Transverse colon (tissue), 4 donors: ENCODE data around the gene CRLF2. TPM values are rescaled to one million over a fixed set of nuclear protein-coding genes. Genes with fewer than 3 reads are reported as not detected.
"Not testable (repeated sequence)": the region's sequence is repeated elsewhere in the genome, so short reads cannot be mapped to it uniquely, and the experiment has no call there.

Source experiments
- DNase-seq: peaks from one replicate; pipeline ENCODE4 v3.0.0-alpha.2; 2019
- H3K27ac ChIP-seq, 4 donors: fragments of 200-600 bp; sonication (generic); 2 replicates each; pipeline ENCODE4 v1.5.1; 2016 to 2018; ENCODE audit warnings: inconsistent platforms in 4 of 4
- H3K27me3 ChIP-seq: fragments of 200-600 bp; sonication (generic); 2 replicates; pipeline ENCODE4 v1.5.1; 2017; ENCODE audit warnings: inconsistent platforms
- H3K36me3 ChIP-seq, 4 donors: fragments of 200-600 bp; sonication (generic); 2 replicates each; pipeline ENCODE4 v1.5.1; 2017 to 2019; ENCODE audit warnings: inconsistent platforms in 4 of 4
- H3K4me1 ChIP-seq, 4 donors: fragments of 200-600 bp; sonication (generic); 2 replicates each; pipeline ENCODE4 v1.5.1; 2017 to 2020; ENCODE audit warnings: inconsistent platforms in 4 of 4
- H3K4me3 ChIP-seq, 4 donors: fragments of 200-600 bp; sonication (generic); 1 replicate in 1 of 4; 2 replicates in 3 of 4; pipeline versions ENCODE4 v1.5.1 to v1.6.1; 2017 to 2019; ENCODE audit warnings: inconsistent platforms in 4 of 4
- H3K9me3 ChIP-seq, 2 donors: fragments of 200-600 bp; sonication (generic); 2 replicates each; pipeline ENCODE4 v1.5.1; 2017 to 2019; ENCODE audit warnings: inconsistent platforms in 2 of 2
- EP300 ChIP-seq: sonication (generic); formaldehyde crosslinking; IDR thresholded peaks from one replicate; pipeline ENCODE4 v1.6.1; 2017; ENCODE audit warnings: antibody characterized with exemption, low read depth
- POLR2A ChIP-seq: fragments of 450-650 bp; IDR thresholded peaks from one replicate; pipeline ENCODE4 v1.6.1; 2016; ENCODE audit warnings: antibody characterized with exemption, mild to moderate bottlenecking, moderate library complexity
- POLR2AphosphoS5 ChIP-seq, 3 donors: sonication (generic); formaldehyde crosslinking; IDR thresholded peaks; one replicate each; pipeline ENCODE4 v1.6.1; 2016; ENCODE audit warnings: antibody characterized with exemption in 3 of 3
- whole genome bisulfite sequencing, 2 donors: methylation state at CpG; one replicate each; pipeline ENCODE4 v1.1.5; 2018; ENCODE audit warnings: low coverage in 1 of 2; 5-methylcytosine and 5-hydroxymethylcytosine counted together
- in situ Hi-C, 4 donors: fragments of 200-750 bp; cut with MboI; loops; one replicate each; pipeline versions ENCODE4 v1.15.0 to v1.15.1; 2017; ENCODE audit warnings: low sequenced_read_pairs in 3 of 4, low pct_ligation_motif_present in 1 of 4, low pct_unique_long_range_greater_than_20kb in 1 of 4
- intact Hi-C: fragments of 100-400 bp; cut with DNase I; formaldehyde crosslinking; loops from one replicate; pipeline ENCODE4 v1.15.1; 2023; ENCODE audit warnings: low total_unique reads
- total RNA-seq, 4 donors: library from RNA; depleted of rRNA; stranded (reverse); fragments of >200 nt; gene quantifications; one replicate each; pipeline ENCODE4 v1.1.0, GENCODE V29; 2016
- TF ChIP-seq, protein P1 (sequence below), 5 experiments: fragments of 200-600 bp in 3 of 5; fragments of 450-650 bp in 2 of 5; sonication (generic) in 3 of 5; IDR thresholded peaks; 1 replicate in 2 of 5; 2 replicates in 3 of 5; pipeline ENCODE4 v1.5.1; 2016 to 2017; ENCODE audit warnings: antibody characterized with exemption in 5 of 5, inconsistent platforms in 3 of 5, mild to moderate bottlenecking in 2 of 5, moderate library complexity in 1 of 5

CRLF2 gene
- total RNA-seq, 4 donors from 2014 or later: 0.41 to 15.0 TPM; not detected in 2

DNA sequence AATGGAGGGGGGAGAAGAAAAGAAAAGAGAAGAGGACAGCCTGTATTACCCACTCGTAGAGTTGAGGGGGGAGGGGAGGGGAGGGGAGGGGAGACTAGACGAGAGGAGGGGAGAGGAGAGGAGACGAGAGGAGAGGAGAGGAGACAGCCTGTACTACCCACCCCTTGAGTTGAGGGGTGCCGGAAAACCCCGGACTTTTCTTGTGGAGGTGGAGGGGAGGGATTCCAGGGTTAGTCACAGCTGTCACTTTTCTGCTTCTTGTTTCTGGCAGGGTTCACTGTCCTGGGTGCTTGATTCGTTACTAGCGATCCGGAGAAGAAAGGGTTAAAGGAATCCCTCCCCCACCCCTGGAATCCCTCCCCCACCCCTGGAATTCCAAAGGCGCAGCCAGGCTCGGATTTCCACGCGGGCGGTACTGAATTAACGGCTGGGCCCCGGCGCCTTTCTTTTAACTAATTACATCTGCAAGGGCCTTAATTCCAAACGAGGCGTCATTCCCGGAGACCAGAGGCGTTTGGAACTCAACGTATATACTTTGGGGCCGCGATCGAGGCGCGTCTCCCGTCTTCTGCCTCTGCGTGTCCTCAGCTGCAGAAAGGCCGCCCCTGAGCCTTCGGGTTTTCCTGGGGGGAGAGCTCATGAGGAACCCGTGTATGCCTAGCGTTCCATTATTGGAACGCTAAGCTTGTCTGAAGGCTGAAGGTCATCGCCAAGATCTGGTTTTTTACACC, 36.0 kb upstream of the CRLF2 start:
- intact Hi-C loops: no loop called here
- in situ Hi-C loops: no loop called here
- no peak for DNase-seq
- whole genome bisulfite sequencing, 2 donors: 16 to 20% methylated on average over 1 to 34 of the region's 34 CpGs
- no peaks in the 10 kb centered on the region for H3K36me3 ChIP-seq
- TF ChIP-seq POLR2A (no peak), POLR2AphosphoS5 (IDR thresholded peaks at IDR 0.05) (no peak), EP300 (no peak)
- TF ChIP-seq, protein P1, sequence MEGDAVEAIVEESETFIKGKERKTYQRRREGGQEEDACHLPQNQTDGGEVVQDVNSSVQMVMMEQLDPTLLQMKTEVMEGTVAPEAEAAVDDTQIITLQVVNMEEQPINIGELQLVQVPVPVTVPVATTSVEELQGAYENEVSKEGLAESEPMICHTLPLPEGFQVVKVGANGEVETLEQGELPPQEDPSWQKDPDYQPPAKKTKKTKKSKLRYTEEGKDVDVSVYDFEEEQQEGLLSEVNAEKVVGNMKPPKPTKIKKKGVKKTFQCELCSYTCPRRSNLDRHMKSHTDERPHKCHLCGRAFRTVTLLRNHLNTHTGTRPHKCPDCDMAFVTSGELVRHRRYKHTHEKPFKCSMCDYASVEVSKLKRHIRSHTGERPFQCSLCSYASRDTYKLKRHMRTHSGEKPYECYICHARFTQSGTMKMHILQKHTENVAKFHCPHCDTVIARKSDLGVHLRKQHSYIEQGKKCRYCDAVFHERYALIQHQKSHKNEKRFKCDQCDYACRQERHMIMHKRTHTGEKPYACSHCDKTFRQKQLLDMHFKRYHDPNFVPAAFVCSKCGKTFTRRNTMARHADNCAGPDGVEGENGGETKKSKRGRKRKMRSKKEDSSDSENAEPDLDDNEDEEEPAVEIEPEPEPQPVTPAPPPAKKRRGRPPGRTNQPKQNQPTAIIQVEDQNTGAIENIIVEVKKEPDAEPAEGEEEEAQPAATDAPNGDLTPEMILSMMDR (IDR thresholded peaks at IDR 0.05): no peak
- peaks cover 5 to 17% (median 5%) of the 10 kb centered on the region in 4 donors for H3K4me1 ChIP-seq
- H3K27me3 ChIP-seq: peaks cover 11% of the 10 kb centered on the region
- H3K9me3 ChIP-seq: no peaks in the 10 kb centered on the region
- peak overlapping the region in 1 of 4 donors; percentile 31 for H3K4me3 ChIP-seq
- peak overlapping the region; percentile 45 to 72 (median 54) for H3K27ac ChIP-seq

DNA sequence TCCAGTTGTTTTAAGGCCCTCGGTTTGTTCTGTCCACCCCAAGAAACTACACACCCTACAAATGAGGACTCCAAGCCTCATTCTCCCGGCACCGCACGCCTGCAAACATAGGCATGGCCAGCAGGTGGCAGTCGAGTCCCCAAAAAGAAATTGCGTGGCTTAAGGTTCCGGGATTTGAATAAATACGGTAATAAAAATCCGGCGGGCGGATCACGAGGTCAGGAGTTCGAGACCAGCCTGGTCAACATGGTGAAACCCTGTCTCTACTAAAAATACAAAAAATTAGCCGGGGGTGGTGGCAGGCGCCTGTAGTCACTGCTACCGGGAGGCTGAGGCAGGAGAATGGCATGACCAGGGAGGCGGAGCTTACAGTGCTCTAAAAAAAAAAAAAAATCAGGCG, 34.4 kb upstream of the CRLF2 start:
- H3K27ac ChIP-seq: no peak overlapping the region
- peaks cover 11% of the 10 kb centered on the region for H3K27me3 ChIP-seq
- intact Hi-C loops (no loop called here), in situ Hi-C loops (no loop called here)
- H3K36me3 ChIP-seq: no peaks in the 10 kb centered on the region
- WGBS, 2 donors: 0 to 18% methylated on average over 3 to 18 of the region's 18 CpGs
- peaks cover 5 to 17% (median 5%) of the 10 kb centered on the region in 4 donors for H3K4me1 ChIP-seq
- DNase-seq: peak; percentile 67
- TF ChIP-seq, protein P1 (IDR thresholded peaks at IDR 0.05): peak; percentile 72 to 84 (median 73)
- TF ChIP-seq POLR2AphosphoS5 (IDR thresholded peaks at IDR 0.05): no peak
- no peak for TF ChIP-seq EP300
- no peak for TF ChIP-seq POLR2A
- H3K4me3 ChIP-seq: no peak overlapping the region
- H3K9me3 ChIP-seq: no peaks in the 10 kb centered on the region

DNA sequence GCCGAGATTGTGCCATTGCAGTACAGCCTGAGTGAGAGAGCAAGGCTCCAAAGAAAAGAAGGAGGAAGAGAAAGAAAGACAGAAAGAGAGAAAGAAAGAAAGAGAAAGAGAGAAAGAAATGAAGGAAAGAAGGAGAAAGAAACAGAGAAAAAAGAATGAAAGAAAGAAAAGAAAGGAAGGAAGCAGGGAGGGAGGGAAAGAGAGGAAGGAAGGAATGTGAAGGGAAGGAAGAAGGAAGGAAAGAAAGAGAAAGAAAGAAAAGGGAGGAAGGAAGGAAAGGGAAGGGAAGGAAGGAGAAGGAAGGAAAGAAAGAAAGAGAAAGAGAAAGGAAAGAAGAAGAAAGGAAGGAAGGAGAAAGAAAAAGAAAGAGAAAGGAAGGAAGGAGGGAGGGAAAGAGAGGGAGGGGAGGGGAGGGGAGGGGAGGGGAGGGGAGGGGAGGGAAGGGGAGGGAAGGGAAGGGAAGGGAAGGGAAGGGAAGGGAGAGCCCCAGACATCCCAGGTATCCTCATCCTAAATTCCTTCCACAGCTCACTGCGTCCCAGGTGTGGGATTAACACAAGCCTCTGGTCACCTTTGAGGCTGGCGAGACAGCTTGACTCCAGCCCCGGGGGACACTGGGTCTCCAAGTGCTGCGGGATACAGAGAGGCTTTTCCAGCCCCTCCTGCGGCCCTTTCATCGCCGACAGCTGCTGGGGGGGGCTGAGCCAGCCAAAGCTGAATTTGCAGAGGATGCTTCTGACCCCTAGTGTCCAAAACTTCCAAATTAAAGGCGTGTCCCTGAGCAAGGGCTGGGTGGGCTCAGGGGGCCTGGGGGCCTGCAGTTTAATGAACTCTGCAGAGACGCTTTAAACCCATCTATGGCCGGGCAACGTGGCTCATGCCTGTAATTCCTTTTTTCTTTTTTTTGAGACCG, 32.0 kb upstream of the CRLF2 start:
- Histone ChIP-seq H3K9me3 (no peaks in the 10 kb centered on the region), H3K4me3 (no peak overlapping the region), H3K27ac (no peak overlapping the region), H3K36me3 (no peaks in the 10 kb centered on the region), H3K27me3 (peaks cover 11% of the 10 kb centered on the region), H3K4me1 (peaks cover 5 to 11% (median 5%) of the 10 kb centered on the region in 4 donors)
- no peak for DNase-seq
- in situ Hi-C loops: no loop called here
- intact Hi-C loops: no loop called here
- no peak for TF ChIP-seq POLR2A
- TF ChIP-seq, protein P1 (IDR thresholded peaks at IDR 0.05): no peak
- no peak for TF ChIP-seq POLR2AphosphoS5 (IDR thresholded peaks at IDR 0.05)
- TF ChIP-seq EP300: no peak
- 33 to 82% methylated on average over 2 to 9 of the region's 13 CpGs for WGBS, 2 donors

DNA sequence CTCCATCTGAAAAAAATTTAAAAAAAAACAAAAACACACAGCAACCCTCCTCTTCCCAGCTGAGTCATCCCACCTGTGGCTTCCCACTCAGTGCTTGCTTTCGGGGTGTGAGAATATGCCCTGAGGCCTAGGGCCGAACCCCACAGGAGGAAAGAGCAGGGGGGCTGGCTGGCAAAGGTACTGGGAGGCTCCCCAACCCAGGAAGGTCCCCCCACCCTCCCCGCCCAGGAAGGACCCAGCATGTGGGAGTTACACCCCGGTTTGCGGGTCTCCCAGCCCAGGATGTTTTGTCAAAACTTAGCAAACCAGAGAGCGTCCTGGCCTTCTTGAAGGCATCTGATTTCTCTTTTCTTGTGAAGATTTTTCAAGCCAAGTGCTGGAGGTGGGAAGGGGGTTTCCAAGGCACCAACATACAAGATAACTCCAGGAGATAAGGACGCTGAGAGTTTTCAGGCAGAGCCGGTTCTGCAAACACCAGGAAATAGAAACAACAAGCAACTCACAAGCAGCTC, 30.5 kb upstream of the CRLF2 start:
- intact Hi-C loops (no loop called here), in situ Hi-C loops (no loop called here)
- Histone ChIP-seq H3K36me3 (no peaks in the 10 kb centered on the region), H3K27ac (no peak overlapping the region), H3K27me3 (peaks cover 4% of the 10 kb centered on the region), H3K9me3 (no peaks in the 10 kb centered on the region), H3K4me3 (no peak overlapping the region), H3K4me1 (no peaks in the 10 kb centered on the region)
- WGBS, 2 donors: 38% methylated on average over 8 of the region's 8 CpGs; no CpG with 5 or more reads in 1 of the 2 donors
- DNase-seq: no peak
- no peak for TF ChIP-seq POLR2AphosphoS5 (IDR thresholded peaks at IDR 0.05)
- TF ChIP-seq, protein P1 (IDR thresholded peaks at IDR 0.05): no peak
- TF ChIP-seq POLR2A: no peak
- no peak for TF ChIP-seq EP300

DNA sequence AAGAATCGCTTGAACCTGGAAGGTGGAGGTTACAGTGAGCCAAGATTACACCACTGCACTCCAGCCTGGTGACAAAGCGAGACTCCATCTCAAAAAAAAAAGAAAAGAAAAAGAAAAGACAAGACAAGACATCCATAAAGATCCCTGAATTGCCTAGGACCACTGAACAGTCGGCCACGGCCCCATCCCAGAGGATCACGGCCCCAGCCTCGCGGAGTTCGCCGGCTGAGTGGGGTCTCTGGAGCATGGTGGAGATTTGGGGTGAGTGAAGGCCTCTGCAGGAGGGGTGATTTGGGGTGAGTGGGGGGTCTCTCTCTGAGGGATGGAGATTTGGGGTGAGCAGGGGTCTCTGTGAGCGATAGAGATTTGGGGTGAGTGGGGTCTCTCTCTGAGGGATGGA, 28.1 kb upstream of the CRLF2 start:
- intact Hi-C loops, in situ Hi-C loops, DNase-seq, H3K4me1 ChIP-seq, H3K9me3 ChIP-seq, H3K27me3 ChIP-seq, H3K36me3 ChIP-seq, H3K27ac ChIP-seq, H3K4me3 ChIP-seq: not testable (repeated sequence)
- WGBS, 2 donors: 91% methylated on average over 9 of the region's 10 CpGs; no CpG with 5 or more reads in 1 of the 2 donors
